Activated gamma-delta T cell treated with anti-CD3 and anti-CD28 coated beads, Interleukin-2, amount 50 U/mL, for 16 hours (primary cell): ENCODE data around the gene MALT1.
"Not testable (repeated sequence)": the region's sequence is repeated elsewhere in the genome, so short reads cannot be mapped to it uniquely, and the experiment has no call there.

ENCODE experiments used
- DNase-seq: peaks from one replicate; pipeline ENCODE4 v3.0.0-alpha.2; 2020; ENCODE audit warnings: low read depth

MALT1 gene

GRCh38 chr18:58653144-58653722 lies 18.0 kb upstream of the MALT1 start:
- not testable (repeated sequence) for DNase-seq

GRCh38 chr18:58653814-58654509 lies 17.3 kb upstream of the MALT1 start:
- DNase-seq, result no peak

- no peak for DNase-seq
Measured at GRCh38 chr18:58654896-58655614, 16.2 kb upstream of the MALT1 start.

GRCh38 chr18:58657081-58657480 lies 14.2 kb upstream of the MALT1 start:
- DNase-seq, result no peak

- DNase-seq, result no peak
Measured at GRCh38 chr18:58657494-58657893, 13.8 kb upstream of the MALT1 start.

- DNase-seq, result no peak
Measured at GRCh38 chr18:58659691-58660090, 11.6 kb upstream of the MALT1 start.

GRCh38 chr18:58660915-58661314 lies 10.3 kb upstream of the MALT1 start:
- DNase-seq, result no peak

GRCh38 chr18:58661423-58661822 lies 9.8 kb upstream of the MALT1 start:
- no peak for DNase-seq

GRCh38 chr18:58662118-58662517 lies 9.1 kb upstream of the MALT1 start:
- no peak for DNase-seq

GRCh38 chr18:58666176-58666575 lies 5.1 kb upstream of the MALT1 start:
- no peak for DNase-seq

GRCh38 chr18:58668211-58668610 lies 3.1 kb upstream of the MALT1 start:
- DNase-seq, result no peak

GRCh38 chr18:58668897-58669296 lies 2.4 kb upstream of the MALT1 start:
- no peak for DNase-seq

GRCh38 chr18:58669731-58670378 lies 1.4 kb upstream of the MALT1 start:
- DNase-seq, result no peak

GRCh38 chr18:58670404-58671110 lies 708 bp upstream of the MALT1 start:
- no peak for DNase-seq

- DNase-seq, result peak; percentile 35
Measured at GRCh38 chr18:58671632-58672564, 633 bp downstream of the MALT1 start.

GRCh38 chr18:58674159-58674558 lies 2.9 kb downstream of the MALT1 start:
- DNase-seq, result no peak

GRCh38 chr18:58674863-58675472 lies 3.7 kb downstream of the MALT1 start:
- no peak for DNase-seq

GRCh38 chr18:58676270-58676669 lies 5.0 kb downstream of the MALT1 start:
- DNase-seq, result no peak

GRCh38 chr18:58682429-58683069 lies 11.3 kb downstream of the MALT1 start:
- no peak for DNase-seq

- peak; percentile 25 for DNase-seq
Measured at GRCh38 chr18:58687871-58688308, 16.6 kb downstream of the MALT1 start.
